OCI-M2 (cell line): ENCODE results near the gene ZBTB7B.

Experiments
- DNase-seq: peaks from one replicate; lab custom pipeline; 2025; ENCODE audit not compliant: unreplicated experiment; lab: John Stamatoyannopoulos, UW

ZBTB7B gene

DNA sequence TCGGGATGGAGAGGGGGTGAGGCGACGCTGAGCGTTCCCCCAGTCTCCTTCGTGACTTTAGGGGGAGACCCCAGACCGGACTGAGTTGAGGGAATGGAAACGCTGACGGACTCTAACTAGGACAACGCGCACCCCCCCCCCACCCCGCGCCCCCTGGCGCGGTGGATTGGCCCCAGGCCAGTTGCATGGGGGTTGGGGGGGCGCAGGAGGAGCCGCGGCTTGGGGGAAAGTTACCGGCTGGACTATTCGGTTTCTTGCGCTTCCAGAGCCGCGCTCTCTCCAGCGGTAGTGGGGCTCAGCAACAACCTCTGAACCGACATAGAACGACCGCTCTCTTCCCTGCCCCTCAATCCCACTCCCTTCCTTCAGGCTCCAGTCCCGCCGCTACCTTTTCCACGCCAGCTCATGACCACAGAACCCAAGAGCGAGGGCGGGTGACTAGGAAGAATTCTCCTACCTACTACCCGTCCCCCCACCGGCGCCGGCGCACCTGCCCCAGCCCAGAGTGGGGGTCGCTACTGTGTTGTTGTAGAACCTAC, 694 bp downstream of the ZBTB7B start:
- peak; percentile 34 for DNase-seq

- DNase-seq = no peak
Measured at GRCh38 chr1:155003766-155004351, 1.3 kb downstream of the ZBTB7B start.

DNA sequence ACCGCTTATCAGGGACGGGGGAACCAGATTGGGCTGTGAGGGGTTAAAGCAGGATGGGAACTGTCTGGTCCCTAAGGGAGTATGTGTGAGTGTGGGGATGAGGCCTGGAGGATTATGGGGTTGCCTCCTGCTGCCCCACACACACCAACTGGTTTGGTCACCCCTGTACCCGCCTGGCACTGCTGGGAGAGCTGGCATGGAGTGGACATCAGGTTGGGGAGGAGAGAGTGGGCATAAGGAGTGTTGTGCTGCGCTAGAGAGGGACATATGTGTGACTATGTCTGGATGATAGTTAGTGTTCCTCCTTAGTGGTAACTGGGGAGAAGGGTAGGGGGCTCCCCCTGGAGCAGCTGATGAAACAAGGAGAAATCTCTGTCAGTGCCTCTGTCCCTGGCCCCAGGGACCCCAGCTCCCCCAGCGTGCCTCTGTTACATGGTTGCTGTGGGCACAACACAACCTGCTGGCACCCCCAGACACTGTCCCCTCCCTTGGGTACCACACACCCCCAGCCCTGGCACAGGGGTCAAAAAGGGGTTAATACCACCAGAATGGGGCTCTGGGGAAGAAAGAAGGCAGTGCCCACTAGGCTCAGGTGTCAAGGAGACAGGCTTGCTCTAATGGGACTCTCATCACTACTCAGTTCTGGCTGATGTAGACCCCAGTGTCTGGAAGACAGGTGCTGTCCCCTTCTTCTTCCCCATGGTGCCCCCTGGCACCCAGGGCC, 1.9 kb downstream of the ZBTB7B start:
- no peak for DNase-seq

- DNase-seq = no peak
Measured at GRCh38 chr1:155005076-155006011, 2.7 kb downstream of the ZBTB7B start.

- no peak for DNase-seq
Measured at GRCh38 chr1:155006601-155007101, 4.0 kb downstream of the ZBTB7B start.

DNA sequence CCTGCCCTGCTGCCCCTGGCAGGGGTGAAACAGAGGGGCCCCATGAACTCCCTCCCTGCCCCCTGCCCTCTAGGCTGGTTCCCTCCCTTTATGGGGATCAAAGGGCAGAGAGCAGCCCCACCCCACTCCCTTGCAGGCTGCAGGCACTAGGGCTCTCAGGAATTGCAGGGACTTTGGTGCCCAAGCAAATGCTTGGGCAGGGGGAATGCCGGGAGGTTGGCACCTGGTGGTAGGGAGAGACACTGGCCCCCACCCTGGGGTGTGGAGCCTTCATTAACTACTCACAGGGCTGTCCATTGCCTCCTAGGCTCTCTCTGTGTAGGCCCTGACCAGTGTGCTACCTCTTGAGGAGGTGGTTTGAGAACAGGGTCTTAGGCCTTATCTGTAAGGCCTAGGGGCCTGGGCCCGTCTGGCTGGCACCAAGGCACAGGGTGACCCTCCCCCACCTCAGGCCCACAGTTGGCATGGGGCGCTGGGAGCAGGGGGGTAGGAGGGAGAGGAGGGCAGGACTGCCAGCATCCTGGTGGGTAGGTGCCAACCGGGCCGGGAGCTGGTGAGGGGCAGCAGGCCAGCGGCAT, 4.7 kb downstream of the ZBTB7B start:
- DNase-seq = no peak

DNA sequence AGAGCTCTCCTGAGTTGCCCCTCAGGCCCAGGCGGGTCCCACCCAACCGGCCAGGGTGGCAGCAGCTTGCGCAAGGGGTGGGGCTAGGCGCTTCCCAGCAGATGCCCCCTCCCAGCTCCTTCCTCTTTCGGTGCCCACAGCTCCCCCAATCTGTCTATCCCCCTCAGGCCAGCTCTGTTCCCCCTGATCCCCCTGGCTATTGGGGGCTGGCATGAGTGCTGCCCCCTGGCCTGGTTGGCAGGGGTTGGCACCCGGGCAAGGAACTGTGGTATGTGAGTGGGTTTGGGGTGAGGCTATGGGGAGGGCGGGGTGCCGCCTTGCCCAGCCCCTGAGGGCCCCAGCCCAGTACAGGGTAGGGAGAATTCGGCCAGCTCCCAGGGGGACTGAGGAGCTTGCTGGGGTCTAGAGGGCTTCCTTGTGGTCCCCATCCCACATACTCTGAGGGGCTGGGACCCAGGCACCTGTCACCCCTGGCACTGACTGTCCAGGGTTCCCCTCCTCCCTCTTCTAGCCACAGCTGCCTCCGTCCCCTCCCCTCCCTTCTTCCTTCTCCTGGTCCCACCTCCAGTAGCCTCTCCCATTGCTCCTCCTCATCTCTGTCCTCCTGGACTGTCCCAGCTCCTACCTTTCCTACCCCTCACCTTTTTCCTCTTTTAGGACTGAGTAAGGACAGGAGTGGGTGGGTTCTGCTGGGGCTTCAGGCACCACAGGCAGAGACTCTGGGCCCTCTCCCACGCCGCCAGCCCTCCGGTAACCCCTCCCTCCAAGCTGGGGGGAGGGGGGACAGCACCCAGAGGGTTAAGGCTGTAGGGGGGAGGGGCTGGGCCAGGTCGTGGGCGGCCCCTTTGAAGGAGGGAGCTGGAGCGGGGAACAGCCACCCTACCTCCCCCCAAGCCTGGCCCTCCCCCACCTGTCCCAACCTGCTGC, 5.7 kb downstream of the ZBTB7B start:
- DNase-seq = no peak

DNA sequence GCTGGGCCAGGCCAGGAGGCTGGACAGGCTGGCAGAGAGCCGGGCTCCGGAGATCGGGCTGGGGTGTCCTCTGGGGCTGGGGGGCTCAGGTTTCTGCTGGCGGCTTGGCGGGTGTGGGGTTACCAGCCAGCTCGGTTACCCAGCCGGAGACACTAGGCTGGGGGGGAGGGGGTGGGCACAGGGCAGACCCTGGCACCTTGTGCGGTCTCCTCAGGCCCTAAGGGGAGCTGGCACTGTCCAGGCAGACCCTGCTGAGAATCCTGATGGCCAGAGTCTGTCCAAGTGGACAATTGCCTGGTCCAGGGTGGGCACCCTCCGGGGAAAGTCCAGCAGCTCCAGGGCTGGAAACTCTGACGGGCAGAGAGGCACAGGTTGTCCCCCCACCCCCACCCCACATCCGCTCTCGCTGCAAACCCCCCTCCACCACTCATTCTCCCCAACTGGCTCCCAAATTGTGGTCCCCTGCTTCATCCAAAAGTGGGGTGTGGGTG, 6.7 kb downstream of the ZBTB7B start:
- no peak for DNase-seq

DNA sequence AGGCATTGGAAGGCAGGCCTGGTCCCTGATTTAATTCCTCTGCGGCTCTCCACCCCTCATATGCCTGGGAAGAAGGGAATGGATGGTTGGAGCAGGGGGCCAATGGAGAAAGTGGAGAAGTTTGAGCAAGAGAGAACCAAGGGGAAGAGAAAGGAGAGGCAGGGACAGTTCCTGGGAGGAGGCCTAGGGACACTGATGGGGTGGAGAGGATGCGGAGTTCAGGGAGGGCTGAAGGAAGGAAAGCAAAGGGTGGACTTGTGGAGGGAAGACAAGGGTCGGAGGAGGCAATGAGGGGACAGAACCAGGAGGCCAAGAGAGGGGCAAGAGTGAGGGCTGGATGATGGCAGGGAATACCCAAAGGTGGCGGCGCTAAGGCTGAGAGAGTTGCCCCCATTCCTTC, 7.1 kb downstream of the ZBTB7B start:
- no peak for DNase-seq

DNA sequence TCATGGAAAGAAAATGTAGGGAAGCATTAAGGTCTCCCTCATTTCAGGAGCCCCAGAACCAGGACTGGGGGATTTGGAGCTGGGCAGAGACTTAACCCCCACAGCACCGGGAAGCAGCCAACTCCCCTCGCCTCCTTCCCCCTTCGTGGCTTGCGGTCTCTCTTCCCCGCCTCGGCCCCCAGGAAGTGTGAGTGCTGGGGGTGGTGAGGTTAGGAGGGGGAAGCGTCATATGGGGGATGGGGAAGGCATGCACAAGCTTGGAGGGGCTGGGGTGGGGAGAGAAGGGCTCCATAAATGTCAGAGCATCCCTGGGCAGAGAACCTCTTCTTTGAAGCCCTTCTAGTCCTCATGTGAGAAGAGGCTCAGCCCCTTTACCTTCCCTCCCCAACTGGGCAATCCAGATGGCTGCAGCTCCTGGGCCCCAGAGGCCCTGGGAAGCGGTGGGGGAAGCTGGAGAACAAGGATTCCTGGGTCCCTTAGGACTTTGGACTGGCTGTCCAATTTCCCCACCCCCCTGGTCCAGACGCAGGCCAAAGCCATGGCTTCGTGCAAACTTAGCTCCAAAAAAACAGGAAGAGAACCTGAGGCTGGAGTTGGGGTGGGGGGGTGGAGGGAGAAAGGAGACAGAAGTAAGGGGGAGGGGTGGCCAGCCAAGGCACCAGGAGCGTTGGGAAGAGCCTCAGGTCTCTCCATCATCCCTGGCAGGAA, 7.8 kb downstream of the ZBTB7B start:
- no peak for DNase-seq

- no peak for DNase-seq
Measured at GRCh38 chr1:155011004-155011416, 8.4 kb downstream of the ZBTB7B start.

DNA sequence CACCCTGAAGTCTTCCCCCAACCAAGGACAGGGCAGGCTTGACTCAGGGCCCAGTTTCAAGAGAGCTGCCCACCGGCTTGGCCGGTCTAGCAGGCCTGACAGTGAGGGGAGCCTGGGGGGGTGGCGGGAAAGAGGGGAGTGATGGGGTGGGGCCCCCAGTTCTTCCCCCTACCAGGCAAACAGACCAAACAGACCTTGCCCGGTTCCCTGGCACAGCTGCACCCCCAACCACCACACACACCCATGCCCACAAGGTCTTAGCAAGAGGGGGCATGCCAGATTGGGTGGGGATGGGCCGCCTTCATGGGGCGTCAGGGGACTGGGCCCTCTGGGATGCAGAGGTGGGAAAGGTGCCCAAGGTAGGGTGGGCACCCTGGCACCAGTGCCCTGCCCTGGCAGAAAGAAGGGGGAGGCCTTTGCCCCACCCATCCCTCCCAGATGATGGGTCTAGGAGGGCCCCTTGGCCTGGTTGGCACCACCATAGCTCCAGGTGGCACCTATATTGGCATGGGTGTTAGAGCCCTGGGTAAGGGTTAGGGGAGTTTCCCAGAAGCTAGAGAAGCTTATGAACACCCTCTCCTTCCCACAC, 8.9 kb downstream of the ZBTB7B start:
- DNase-seq = no peak

GRCh38 chr1:155012026-155012546, 9.5 kb downstream of the ZBTB7B start:
- DNase-seq = no peak

GRCh38 chr1:155012776-155013602, 10.4 kb downstream of the ZBTB7B start:
- DNase-seq = no peak

DNA sequence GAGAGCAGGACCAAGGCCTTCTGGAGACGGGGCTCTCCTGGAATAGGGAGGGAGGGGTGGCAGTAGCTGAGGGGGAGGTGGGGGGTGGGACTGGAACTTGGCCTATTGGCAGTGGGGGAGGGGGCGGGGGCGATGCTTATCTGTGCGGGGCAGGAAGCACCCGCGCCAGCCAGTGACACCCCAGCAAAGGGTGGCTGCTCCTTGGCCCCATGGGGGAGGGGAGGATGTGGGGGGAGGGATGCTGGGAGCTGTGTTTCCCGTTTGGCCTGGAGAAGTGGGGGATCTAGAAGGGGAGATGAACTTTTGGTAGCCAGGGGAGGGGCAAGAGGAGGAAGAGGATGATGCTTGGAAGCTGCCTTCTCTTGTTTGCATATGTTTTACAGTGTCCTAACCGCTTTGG, 11.0 kb downstream of the ZBTB7B start:
- DNase-seq = no peak

DNA sequence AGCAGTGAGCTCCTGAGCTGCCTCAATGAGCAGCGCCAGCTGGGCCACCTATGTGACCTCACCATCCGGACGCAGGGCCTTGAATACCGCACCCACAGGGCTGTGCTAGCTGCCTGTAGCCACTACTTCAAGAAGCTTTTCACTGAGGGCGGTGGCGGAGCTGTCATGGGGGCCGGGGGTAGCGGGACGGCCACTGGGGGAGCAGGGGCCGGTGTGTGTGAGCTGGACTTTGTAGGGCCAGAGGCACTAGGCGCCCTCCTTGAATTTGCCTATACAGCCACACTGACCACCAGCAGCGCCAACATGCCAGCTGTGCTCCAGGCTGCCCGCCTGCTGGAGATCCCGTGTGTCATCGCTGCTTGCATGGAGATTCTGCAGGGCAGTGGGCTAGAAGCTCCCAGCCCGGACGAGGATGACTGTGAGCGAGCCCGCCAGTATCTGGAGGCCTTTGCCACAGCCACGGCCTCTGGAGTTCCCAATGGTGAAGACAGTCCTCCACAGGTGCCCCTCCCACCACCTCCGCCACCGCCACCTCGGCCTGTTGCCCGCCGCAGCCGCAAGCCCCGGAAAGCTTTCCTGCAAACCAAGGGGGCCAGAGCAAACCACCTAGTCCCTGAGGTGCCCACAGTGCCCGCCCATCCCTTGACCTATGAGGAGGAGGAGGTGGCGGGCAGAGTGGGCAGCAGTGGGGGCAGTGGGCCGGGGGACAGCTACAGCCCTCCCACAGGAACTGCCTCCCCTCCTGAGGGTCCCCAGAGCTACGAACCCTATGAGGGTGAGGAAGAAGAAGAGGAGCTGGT, 12.3 kb downstream of the ZBTB7B start:
- DNase-seq = no peak
